HCT116 (cell line): Measurements from ENCODE around the gene ID3. TPM values are rescaled to one million over a fixed set of nuclear protein-coding genes. Genes with fewer than 3 reads are reported as not detected.

Source experiments
- ATAC-seq: fragments of 200-7000 bp; cut with Tn5 transposase; 2 replicates; pipeline ENCODE4 v1.9.1; 2020; ENCODE audit warnings: mild to moderate bottlenecking, moderate library complexity
- BruUV-seq: library from RNA; stranded (reverse); fragments of 400-500 nt; replicated peaks from 2 replicates; lab custom pipeline; 2021; lab: Mats Ljungman, UMichigan
- CTCF ChIA-PET: fragments of 300-600 bp; sonication (Branson Sonifier 250); formaldehyde crosslinking; loops from one replicate; lab custom pipeline; 2021; ENCODE audit warnings: antibody characterized with exemption; lab: Charles Lee
- POLR2A ChIA-PET: fragments of 300-600, 350-600 bp; sonication (Branson Sonifier 250); formaldehyde crosslinking; loops from one replicate; lab custom pipeline; 2021; ENCODE audit warnings: antibody characterized with exemption; lab: Charles Lee
- RAD21 ChIA-PET, 2 experiments: fragments of 300-600 bp; sonication (Branson Sonifier 250); formaldehyde crosslinking; loops; one replicate each; lab custom pipeline; 2023; ENCODE audit warnings: low total read pairs in 2 of 2; ENCODE audit not compliant: uncharacterized antibody in 2 of 2, unreplicated experiment in 2 of 2, low non-redundant PET in 1 of 2; lab: Charles Lee
- DNase-seq: peaks from one replicate; pipeline ENCODE4 v3.0.0-alpha.2; 2010; ENCODE audit warnings: low read depth, low spot score
- H2AFZ ChIP-seq: fragments of 200-600 bp; shearing (Covaris generic), sonication (generic); 2 replicates; pipeline ENCODE4 v1.6.1; 2017; ENCODE audit warnings: low read depth, mixed run types, mixed read lengths, antibody characterized with exemption, low read length; ENCODE audit not compliant: poor library complexity, severe bottlenecking
- H3K27ac ChIP-seq: 2 replicates; pipeline ENCODE4 v1.5.1; 2012; ENCODE audit warnings: low read depth, low read length
- H3K27me3 ChIP-seq: fragments of 200-600 bp; sonication (generic); 2 replicates; pipeline ENCODE4 v1.6.1; 2016; ENCODE audit warnings: mixed run types, low read length, mixed read lengths; ENCODE audit not compliant: insufficient read depth
- H3K36me3 ChIP-seq, 2 experiments: fragments of 200-500 bp in 1 of 2; fragments of 200-600 bp in 1 of 2; sonication (Bioruptor generic) in 1 of 2; sonication (generic) in 1 of 2; 2 replicates each; pipeline versions ENCODE4 v1.5.1 to v1.6.1; 2014 to 2016; ENCODE audit warnings: low read length in 2 of 2, inconsistent platforms in 1 of 2, mixed read lengths in 1 of 2, mixed run types in 1 of 2; ENCODE audit not compliant: insufficient read depth in 2 of 2, control insufficient read depth in 1 of 2
- H3K4me1 ChIP-seq, 2 experiments: fragments of 200-600 bp in 1 of 2; sonication (generic) in 1 of 2; 2 replicates each; pipeline versions ENCODE4 v1.5.1 to v1.6.1; 2012 to 2017; ENCODE audit warnings: low read length in 2 of 2, inconsistent platforms in 1 of 2, mild to moderate bottlenecking in 1 of 2, mixed read lengths in 1 of 2, mixed run types in 1 of 2, moderate library complexity in 1 of 2; ENCODE audit not compliant: insufficient read depth in 2 of 2, control insufficient read depth in 1 of 2
- H3K4me2 ChIP-seq: fragments of 200-600 bp; sonication (generic); 2 replicates; pipeline ENCODE4 v1.6.1; 2017; ENCODE audit warnings: mixed run types, low read length, mixed read lengths
- H3K4me3 ChIP-seq, 2 experiments: fragments of 200-600 bp in 1 of 2; sonication (generic) in 1 of 2; replicated peaks in 1 of 2; 2 replicates each; pipeline ENCODE4 v1.5.1; 2011 to 2016; ENCODE audit warnings: low read length in 2 of 2, control low read depth in 1 of 2, low read depth in 1 of 2, mild to moderate bottlenecking in 1 of 2, mixed read lengths in 1 of 2, mixed run types in 1 of 2
- H3K79me2 ChIP-seq: fragments of 200-600 bp; sonication (generic); 2 replicates; pipeline ENCODE4 v1.6.1; 2017; ENCODE audit warnings: mild to moderate bottlenecking, mixed run types, low read length, moderate library complexity, mixed read lengths; ENCODE audit not compliant: insufficient read depth
- H3K9ac ChIP-seq: fragments of 200-600 bp; sonication (generic); 2 replicates; pipeline ENCODE4 v1.6.1; 2016; ENCODE audit warnings: low read length, mixed read lengths
- H3K9me2 ChIP-seq: fragments of 200-600 bp; sonication (generic), shearing (Covaris generic); 2 replicates; pipeline ENCODE4 v1.6.1; 2017; ENCODE audit warnings: mixed run types, mild to moderate bottlenecking, moderate library complexity; ENCODE audit not compliant: insufficient read depth
- H3K9me3 ChIP-seq, 2 experiments: fragments of 200-500 bp in 1 of 2; fragments of 200-600 bp in 1 of 2; sonication (Bioruptor generic) in 1 of 2; sonication (generic) in 1 of 2; 2 replicates each; pipeline ENCODE4 v1.6.1; 2014 to 2017; ENCODE audit warnings: low read length in 2 of 2, mixed read lengths in 2 of 2, inconsistent platforms in 1 of 2, low read depth in 1 of 2, mild to moderate bottlenecking in 1 of 2, mixed run types in 1 of 2, moderate library complexity in 1 of 2; ENCODE audit not compliant: control insufficient read depth in 1 of 2, insufficient read depth in 1 of 2
- H4K20me1 ChIP-seq: fragments of 200-600 bp; sonication (generic), shearing (Covaris generic); 2 replicates; pipeline ENCODE4 v1.6.1; 2017; ENCODE audit warnings: mixed run types, mild to moderate bottlenecking, moderate library complexity; ENCODE audit not compliant: insufficient read depth
- CBX3 ChIP-seq: IDR thresholded peaks from 2 replicates; pipeline ENCODE4 v1.6.1; 2012; ENCODE audit warnings: low read depth
- CEBPB ChIP-seq: IDR thresholded peaks from 2 replicates; pipeline ENCODE4 v1.6.1; 2012; ENCODE audit warnings: low read depth
- CTCF ChIP-seq, 3 experiments: fragments of 200-600 bp in 1 of 3; sonication (generic) in 1 of 3; IDR thresholded peaks in 2 of 3; conservative IDR thresholded peaks in 1 of 3; 2 replicates each; pipeline ENCODE4 v1.5.1; 2012 to 2017; ENCODE audit warnings: low read depth in 2 of 3, low read length in 2 of 3, antibody characterized with exemption in 1 of 3, borderline replicate concordance in 1 of 3, control low read depth in 1 of 3, mild to moderate bottlenecking in 1 of 3, mixed read lengths in 1 of 3, mixed run types in 1 of 3, moderate library complexity in 1 of 3; ENCODE audit not compliant: insufficient read depth in 1 of 3
- EGR1 ChIP-seq: IDR thresholded peaks from 2 replicates; pipeline ENCODE4 v1.6.1; 2012; ENCODE audit warnings: low read depth
- ELF1 ChIP-seq: IDR thresholded peaks from 2 replicates; pipeline ENCODE4 v1.6.1; 2012; ENCODE audit warnings: low read depth, borderline replicate concordance
- EZH2 ChIP-seq: fragments of 200-600 bp; sonication (generic); IDR thresholded peaks from 2 replicates; pipeline ENCODE4 v1.6.1; 2017; ENCODE audit warnings: antibody characterized with exemption, mixed run types
- EZH2phosphoT487 ChIP-seq: fragments of 200-600 bp; IDR thresholded peaks from 2 replicates; pipeline ENCODE4 v1.6.1; 2018; ENCODE audit warnings: antibody characterized with exemption, borderline replicate concordance
- JUND ChIP-seq: IDR thresholded peaks from 2 replicates; pipeline ENCODE4 v1.6.1; 2012
- MAX ChIP-seq: IDR thresholded peaks from 2 replicates; pipeline ENCODE4 v1.6.1; 2012
- POLR2A ChIP-seq: IDR thresholded peaks from 2 replicates; pipeline ENCODE4 v1.7.0; 2011; ENCODE audit warnings: borderline replicate concordance; ENCODE audit not compliant: insufficient read depth, insufficient read length; ENCODE audit errors: extremely low read depth
- RAD21 ChIP-seq: IDR thresholded peaks from 2 replicates; pipeline ENCODE4 v1.6.1; 2012; ENCODE audit warnings: low read depth, mild to moderate bottlenecking
- SP1 ChIP-seq: IDR thresholded peaks from 2 replicates; pipeline ENCODE4 v1.6.1; 2012; ENCODE audit warnings: low read depth
- SRF ChIP-seq: IDR thresholded peaks from 2 replicates; pipeline ENCODE4 v1.6.1; 2012; ENCODE audit warnings: low read depth
- YY1 ChIP-seq: IDR thresholded peaks from 2 replicates; pipeline ENCODE4 v1.6.1; 2011; ENCODE audit warnings: low read length, low read depth, moderate library complexity, mild to moderate bottlenecking; ENCODE audit not compliant: insufficient replicate concordance; ENCODE audit errors: extremely low read depth
- ZBTB33 ChIP-seq: IDR thresholded peaks from 2 replicates; pipeline ENCODE4 v1.6.1; 2011; ENCODE audit warnings: mild to moderate bottlenecking, low read length, moderate library complexity; ENCODE audit not compliant: insufficient replicate concordance; ENCODE audit errors: extremely low read depth
- ZFX ChIP-seq: fragments of 450-650 bp; IDR thresholded peaks from 2 replicates; pipeline ENCODE4 v1.6.1; 2017
- intact Hi-C: fragments of 100-400 bp; cut with micrococcal nuclease; formaldehyde crosslinking; loops from 2 replicates; pipeline ENCODE4 v1.10.0; 2022
- total RNA-seq: library from RNA; stranded (reverse); gene quantifications from one replicate; pipeline ENCODE4 v1.2.1, GENCODE V29; 2021; ENCODE audit not compliant: unreplicated experiment

Gene ID3
- total RNA-seq, 1 experiment from 2014 or later, result 183 TPM

GRCh38 chr1:23563755-23564374 is 4.6 kb upstream of the ID3 start:
- Histone ChIP-seq H3K9me3 (no peaks in the 10 kb centered on the region), H3K4me3 (0 out of 4 replicates have a peak overlapping the region, but pooled peaks of 1 of the 2 experiments have one; percentile 9), H4K20me1 (no peaks in the 10 kb centered on the region; the same call in 1 of the 2 replicates)
- POLR2A ChIA-PET, result interaction anchor here (1.2 kb wide), 1 partner anchor 12 kb away, joined by 5 read pairs; no protein-coding TSS in a partner anchor
- intact Hi-C loops, result no loop called here
- TF ChIP-seq MAX, result no peak
- no peak for TF ChIP-seq CEBPB
- no peak for TF ChIP-seq EZH2phosphoT487
- TF ChIP-seq SRF, result no peak
- TF ChIP-seq ZBTB33, result no peak
- TF ChIP-seq YY1, result no peak
- no peak for TF ChIP-seq POLR2A
- no peak for TF ChIP-seq ELF1
- no peak for TF ChIP-seq CBX3
- TF ChIP-seq EGR1, result no peak
- no peak for TF ChIP-seq RAD21
- TF ChIP-seq CTCF (IDR thresholded peaks at IDR 0.05 in 2 of 3, conservative IDR thresholded peaks at IDR 0.05 in 1 of 3; ENCODE audit: borderline replicate concordance in 1 of 3, insufficient read depth in 1 of 3, low read depth in 2 of 3, low read length in 2 of 3), result no peak
- TF ChIP-seq SP1, result no peak
- no peak for TF ChIP-seq JUND
- TF ChIP-seq ZFX, result no peak
- TF ChIP-seq EZH2, result no peak
- TF ChIP-seq, all 23 proteins: peak for 0
- Histone ChIP-seq H2AFZ (peak overlapping the region; percentile 5), H3K27ac (peak overlapping the region; percentile 7; the same call in 1 of the 2 replicates), H3K4me2 (peak overlapping the region; percentile 49), H3K36me3 (no peaks in the 10 kb centered on the region), H3K9ac (peak overlapping the region; percentile 26), H3K27me3 (no peaks in the 10 kb centered on the region), H3K9me2 (no peaks in the 10 kb centered on the region), H3K4me1 (peaks cover 48 to 69% of the 10 kb centered on the region in 2 experiments), H3K79me2 (peaks cover 4% of the 10 kb centered on the region)
- no TSS peak for BruUV-seq
- ATAC-seq (no peak), DNase-seq (no peak)
- RAD21 ChIA-PET, result no interaction called here
- CTCF ChIA-PET, result interaction anchor here (1.3 to 1.4 kb wide), 2 partner anchors 71 to 73 kb away, joined by 5 read pairs; no protein-coding TSS in a partner anchor
